Fibroblast of skin of scalp (primary cell): Measurements from ENCODE around the gene SRBD1.

Source experiments
- DNase-seq: peaks from one replicate; pipeline ENCODE4 v3.0.0-alpha.2; 2013

SRBD1 gene

DNA sequence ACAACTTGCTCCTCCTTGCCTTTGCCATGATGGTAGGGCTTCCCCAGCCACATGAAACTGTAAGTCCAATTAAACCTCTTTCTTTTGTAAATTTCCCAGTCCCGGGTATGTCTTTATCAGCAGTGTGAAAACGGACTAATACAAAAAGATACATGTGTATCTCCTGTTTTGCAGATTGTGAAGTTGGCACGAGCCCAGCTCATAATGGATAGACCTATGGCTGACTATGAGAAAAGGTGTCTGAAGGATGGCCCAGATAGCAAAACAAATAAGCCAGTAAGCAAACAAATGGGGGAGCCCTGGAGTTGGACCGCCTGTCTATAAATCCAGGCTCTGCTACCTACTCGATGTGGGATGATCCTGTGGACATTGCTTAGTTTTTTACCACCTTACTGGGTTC lies 24.9 kb upstream of the SRBD1 start:
- DNase-seq, result no peak

DNA sequence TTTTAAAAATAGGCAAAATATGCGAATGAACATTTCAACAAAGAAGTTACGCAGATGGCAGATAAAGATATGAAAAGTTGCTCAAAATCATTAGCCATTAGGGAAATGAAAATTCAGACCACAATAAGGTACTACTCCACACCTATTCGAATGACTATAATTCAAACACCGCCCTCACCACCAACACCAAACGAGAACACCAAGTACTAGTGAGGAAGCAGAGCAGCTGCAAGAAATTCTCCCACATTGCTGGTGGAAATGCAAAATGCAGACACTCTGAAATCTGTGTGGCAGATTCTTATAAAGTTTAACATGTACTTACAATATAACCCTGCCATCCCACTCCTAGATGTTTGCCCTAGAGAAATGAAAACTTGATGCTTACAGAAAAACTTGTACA lies 23.2 kb upstream of the SRBD1 start:
- DNase-seq, result no peak

DNA sequence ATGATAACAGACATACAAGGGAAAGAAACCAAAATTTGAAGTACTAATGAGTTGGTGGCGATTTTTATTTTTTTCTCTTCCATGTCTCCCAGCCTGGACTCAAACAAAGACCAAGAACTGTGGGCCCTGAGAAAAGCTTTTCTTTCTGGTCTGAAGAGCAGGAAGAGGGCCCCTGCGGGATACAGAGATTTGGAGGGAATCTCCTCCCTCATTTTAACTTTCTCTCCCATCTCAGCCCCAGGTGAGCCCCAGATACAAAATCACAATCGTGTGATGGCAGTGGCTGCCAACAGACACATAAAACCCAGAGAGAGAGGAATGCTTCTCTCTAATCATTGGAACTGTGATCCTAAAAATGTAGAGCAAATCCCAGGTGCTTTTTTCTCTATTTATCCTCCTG lies 20.9 kb upstream of the SRBD1 start:
- DNase-seq, result no peak

DNA sequence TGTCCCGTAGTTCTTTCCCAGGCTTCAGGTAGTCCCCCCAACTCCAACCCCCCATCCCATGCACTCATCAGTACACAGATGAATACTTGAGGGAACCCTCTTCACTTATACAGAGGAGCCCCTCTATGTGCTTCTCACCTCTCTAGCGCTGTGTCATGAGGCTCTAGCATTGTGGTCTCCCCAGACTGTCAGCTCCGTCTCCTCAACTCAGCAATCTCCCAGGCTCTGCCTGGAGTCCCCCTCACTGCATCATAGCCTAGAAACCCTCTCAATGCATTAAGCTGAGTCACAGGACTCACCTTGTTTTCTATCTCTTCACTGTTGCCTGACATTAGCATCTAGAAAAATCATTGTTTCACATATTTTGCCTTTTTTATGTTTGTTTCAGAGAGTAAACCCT lies 20.3 kb upstream of the SRBD1 start:
- DNase-seq, result no peak

DNA sequence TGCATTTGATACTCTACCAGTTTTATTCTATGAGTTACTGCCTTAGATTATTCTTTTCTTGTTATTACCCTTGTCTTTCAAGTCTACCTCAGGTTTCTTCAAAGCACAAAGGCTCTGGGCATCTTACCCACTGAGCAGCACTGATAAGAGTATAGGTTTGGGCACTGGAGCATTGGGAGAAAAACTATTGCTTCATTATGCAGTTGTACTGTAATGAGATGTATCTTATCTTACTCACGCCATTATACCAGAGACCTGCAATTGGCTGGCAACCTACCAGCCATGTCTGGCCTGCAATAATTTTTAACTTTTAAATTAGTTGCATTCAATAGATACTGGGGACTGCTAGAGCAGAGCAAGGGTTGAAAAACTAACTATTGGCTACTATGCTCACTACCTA lies 18.9 kb upstream of the SRBD1 start:
- no peak for DNase-seq

GRCh38 chr2:45627911-45628310 lies 16.8 kb upstream of the SRBD1 start:
- DNase-seq, result peak; percentile 69

DNA sequence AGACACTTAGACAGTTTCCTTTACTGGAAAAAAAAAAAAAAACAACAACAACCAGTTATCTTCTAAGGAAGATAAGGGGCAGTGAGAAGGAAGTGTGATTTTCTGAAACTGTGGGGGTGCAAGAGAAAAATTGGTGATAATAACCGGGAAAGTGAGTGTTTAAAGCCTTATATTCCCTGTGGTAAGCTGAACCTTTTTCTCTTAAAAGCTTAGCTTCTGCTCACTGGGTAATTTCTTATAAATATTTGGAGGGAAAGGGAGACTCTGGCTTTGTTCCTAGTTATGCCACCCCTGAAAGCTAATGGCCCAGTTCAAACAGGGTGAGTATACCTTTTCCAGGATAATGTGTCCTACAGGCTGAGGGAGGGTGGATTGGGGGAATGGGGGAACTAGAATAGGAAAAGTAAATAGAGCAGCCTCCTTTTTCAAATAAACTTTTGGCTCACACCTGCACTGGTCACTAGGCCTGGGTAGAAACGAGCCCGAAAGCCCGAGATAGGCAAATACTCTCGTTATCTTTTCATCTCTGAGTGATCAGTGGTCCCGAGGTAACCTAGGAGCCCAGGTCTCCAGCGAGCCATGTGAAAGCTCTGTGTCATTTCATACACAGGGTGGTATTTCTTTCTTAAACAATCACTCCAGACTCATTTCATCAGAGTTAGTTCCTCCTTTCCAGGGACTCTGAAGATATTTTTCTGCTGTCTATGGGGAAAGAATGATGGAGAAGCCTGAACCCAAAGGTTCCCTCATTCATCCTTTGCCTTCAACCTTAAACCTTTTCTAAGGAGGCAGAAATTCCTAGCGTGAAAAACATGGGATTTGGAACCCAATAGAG lies 15.5 kb upstream of the SRBD1 start:
- no peak for DNase-seq

DNA sequence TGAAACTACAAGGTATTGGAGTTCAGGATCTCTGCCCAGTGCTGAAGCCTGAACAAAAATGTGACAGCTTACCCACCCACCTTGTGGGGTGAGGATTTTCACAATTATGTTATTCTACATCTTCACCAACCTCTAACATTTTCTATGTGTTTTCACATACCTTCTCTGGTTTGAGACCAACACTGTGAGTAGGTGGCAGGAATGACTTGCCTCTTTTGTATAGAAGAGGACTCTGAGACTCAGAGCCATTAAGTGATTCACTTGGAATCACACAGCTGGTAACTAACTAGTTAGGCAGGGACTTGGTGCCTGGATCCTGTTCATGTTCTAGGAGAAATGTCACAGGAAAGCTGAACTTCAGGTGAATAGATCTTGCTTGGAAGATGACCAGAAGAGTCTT lies 14.8 kb upstream of the SRBD1 start:
- DNase-seq, result no peak

GRCh38 chr2:45623098-45623497 lies 12.0 kb upstream of the SRBD1 start:
- DNase-seq, result no peak

DNA sequence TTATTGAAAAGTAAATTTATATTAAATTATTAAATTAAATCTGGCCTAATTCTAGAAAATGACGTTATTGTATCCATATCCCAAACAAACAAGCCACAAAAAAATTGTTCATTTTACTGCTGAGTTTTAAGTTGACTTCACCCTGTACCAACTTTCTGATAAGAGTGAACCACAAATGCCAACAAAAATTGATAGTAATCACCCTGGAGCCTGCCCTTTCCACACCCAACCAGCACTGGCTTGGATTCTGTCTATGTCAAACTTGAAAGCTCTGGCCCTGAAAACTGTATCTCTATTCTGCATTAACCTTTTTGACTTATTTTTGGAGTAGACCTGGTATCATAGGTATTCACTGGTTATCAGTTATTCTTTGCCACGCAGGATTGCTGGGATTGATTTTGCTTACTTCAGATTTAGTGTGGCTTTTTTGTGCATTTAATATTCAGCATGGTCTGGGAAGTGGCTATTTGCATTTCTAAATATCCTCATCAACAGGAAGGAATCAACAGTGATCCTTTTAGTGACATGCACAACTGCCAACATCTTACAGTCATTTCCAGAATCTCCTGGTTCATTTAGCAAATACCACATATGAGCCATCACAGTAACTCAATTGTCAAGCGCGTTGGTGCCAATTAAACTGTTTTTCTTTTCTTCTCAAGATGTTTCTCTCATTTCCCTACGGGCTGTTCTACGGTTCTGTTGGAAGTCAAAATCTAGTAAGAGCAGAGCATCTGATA lies 11.4 kb upstream of the SRBD1 start:
- DNase-seq, result no peak

DNA sequence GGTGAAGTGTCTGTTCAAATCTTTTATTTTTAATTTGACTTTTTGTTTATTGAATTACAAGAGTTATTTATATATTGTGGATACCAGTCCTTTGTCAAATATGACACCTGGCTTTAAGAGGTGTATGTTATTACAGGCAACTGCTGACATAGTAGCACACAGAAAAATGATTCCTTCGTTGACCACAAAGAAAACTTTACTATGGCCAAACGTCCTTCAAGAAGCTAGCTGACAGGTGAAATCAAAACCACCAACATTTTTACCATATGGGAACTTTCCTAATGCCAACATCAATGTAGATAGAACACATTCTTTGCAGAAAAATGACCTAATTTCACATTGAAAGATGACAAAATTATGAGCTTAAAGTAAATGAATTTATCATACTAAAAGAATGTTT lies 6.4 kb upstream of the SRBD1 start:
- no peak for DNase-seq

GRCh38 chr2:45616658-45617411 lies 5.8 kb upstream of the SRBD1 start:
- DNase-seq, result peak; percentile 36

- no peak for DNase-seq
Measured at GRCh38 chr2:45614871-45615415, 3.9 kb upstream of the SRBD1 start.

DNA sequence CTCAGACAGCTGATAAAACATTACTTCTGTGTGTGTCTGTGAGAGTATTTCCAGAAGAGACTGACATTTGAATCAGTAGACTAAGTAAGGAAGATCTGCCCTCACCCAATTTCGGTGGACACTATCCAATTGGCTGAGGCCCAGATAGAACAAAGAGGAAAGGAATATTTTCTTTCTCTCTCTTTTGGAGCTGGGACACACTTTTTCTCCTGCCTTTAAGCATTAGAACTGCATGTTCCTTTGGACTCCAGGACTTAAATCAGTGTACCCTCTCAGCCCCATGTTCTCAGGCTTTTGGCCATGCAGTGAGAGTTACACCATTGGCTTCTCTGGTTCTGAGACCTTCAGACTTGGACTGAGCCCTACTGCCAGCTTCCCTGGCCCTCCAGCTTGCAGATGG lies 3.3 kb upstream of the SRBD1 start:
- no peak for DNase-seq

- no peak for DNase-seq
Measured at GRCh38 chr2:45612731-45613130, 1.7 kb upstream of the SRBD1 start.

GRCh38 chr2:45612285-45612684 lies 1.2 kb upstream of the SRBD1 start:
- no peak for DNase-seq

DNA sequence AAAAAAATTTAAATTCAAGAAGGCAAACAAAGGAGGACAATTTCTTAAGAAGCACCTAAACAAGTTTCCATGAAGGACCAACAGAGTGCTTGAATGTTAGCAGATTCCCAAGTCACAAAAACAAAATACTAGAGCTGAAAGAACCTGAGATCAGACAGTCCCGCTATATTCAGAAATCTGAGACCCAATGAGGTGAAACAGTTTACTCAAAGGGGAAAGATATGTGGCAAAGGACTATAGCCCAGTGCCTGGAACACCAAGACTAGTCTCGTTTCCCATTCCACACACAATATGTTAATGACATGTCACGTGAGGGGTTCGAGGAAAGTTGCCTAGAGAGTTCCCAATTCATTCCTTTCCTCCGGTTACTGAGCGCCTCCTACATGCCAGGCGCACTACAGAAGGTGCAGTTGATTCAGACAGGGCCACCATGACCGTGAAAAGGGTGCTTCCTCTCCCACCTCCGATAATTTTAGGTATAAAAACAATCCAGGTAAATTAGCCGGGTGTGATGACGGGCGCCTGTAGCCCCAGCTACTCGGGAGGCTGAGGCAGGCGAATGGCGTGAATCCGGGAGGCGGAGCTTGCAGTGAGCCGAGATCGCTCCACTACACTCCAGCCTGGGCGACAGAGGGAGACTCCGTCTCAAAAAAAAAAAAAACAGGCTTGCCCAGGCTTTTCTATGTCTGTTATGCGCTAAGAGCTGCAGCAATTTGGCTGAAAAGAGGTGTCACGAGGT lies 617 bp downstream of the SRBD1 start:
- peak; percentile 71 for DNase-seq

GRCh38 chr2:45607701-45608100 lies 3.4 kb downstream of the SRBD1 start:
- peak; percentile 37 for DNase-seq

DNA sequence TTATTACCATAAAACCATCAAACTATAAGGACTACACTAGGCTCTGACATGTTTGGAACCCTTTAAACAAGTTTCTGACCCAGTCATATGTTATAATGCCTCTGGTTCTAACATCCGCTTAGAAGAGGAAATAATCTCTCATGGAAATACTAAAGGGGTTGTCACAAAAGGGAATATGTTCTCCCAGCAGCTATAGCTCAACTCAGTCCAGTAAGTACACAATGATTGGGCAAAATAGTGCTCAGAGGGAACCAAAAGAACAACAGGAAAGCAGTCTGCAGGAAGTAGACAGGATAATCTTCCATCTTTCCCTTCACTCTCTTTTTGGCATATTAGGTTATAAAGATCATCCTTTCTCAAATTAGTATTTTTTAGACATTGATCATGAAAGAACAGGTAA lies 4.3 kb downstream of the SRBD1 start:
- DNase-seq, result no peak

GRCh38 chr2:45605116-45605515 lies 6.0 kb downstream of the SRBD1 start:
- DNase-seq, result peak; percentile 62

DNA sequence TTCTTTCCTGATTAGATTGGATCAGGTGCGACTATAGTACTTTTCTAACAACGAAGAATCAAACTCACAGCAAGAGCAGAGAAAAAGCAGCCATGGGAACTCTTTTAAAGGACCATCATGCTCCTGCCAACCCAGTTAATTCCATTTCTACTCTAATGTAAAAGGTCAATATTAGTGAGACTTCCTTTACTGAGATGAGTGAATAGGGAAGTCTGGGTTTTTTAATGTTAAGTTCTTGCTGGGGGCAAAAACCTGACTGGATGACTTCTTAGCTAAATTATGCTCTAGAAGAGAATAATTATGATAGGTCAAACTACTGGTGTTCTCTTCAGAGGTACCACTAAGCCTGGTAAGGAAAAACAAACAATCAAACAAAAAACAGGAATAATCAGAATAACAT lies 8.4 kb downstream of the SRBD1 start:
- DNase-seq, result no peak

- DNase-seq, result no peak
Measured at GRCh38 chr2:45598545-45598944, 12.5 kb downstream of the SRBD1 start.
